ENCODE data around the gene FAM114A1.
"Not testable (repeated sequence)": the region's sequence is repeated elsewhere in the genome, so short reads cannot be mapped to it uniquely, and the experiment has no call there.

The FAM114A1 gene

GRCh38 chr4:38931125-38931524 is 63.5 kb downstream of the FAM114A1 start:
- DNase-seq (ENCODE audit: low read depth in 2 of 2): no peak

- no peak for DNase-seq (ENCODE audit: low read depth in 2 of 2)
Measured at GRCh38 chr4:38935391-38936073, 67.9 kb downstream of the FAM114A1 start.

- DNase-seq (ENCODE audit: low read depth in 2 of 2): no peak
Measured at GRCh38 chr4:38939165-38939564, 71.6 kb downstream of the FAM114A1 start.

- DNase-seq (ENCODE audit: low read depth in 2 of 2): no peak
Measured at GRCh38 chr4:38940476-38940875, 72.9 kb downstream of the FAM114A1 start.

- not testable (repeated sequence) for DNase-seq (ENCODE audit: low read depth in 2 of 2)
Measured at GRCh38 chr4:38941906-38942305, 74.3 kb downstream of the FAM114A1 start.

- DNase-seq (ENCODE audit: low read depth in 2 of 2): no peak
Measured at GRCh38 chr4:38943343-38943742, 75.7 kb downstream of the FAM114A1 start.

GRCh38 chr4:38944440-38944839 is 76.8 kb downstream of the FAM114A1 start:
- no peak for DNase-seq (ENCODE audit: low read depth in 2 of 2)

- DNase-seq (ENCODE audit: low read depth in 2 of 2): no peak
Measured at GRCh38 chr4:38946919-38947318, 79.3 kb downstream of the FAM114A1 start.

GRCh38 chr4:38948551-38948950 is 80.9 kb downstream of the FAM114A1 start:
- DNase-seq (ENCODE audit: low read depth in 2 of 2): no peak

- DNase-seq (ENCODE audit: low read depth in 2 of 2): no peak
Measured at GRCh38 chr4:38949411-38950051, 81.9 kb downstream of the FAM114A1 start.

GRCh38 chr4:38950159-38950558 is 82.6 kb downstream of the FAM114A1 start:
- DNase-seq (ENCODE audit: low read depth in 2 of 2): no peak

GRCh38 chr4:38950734-38951133 is 83.1 kb downstream of the FAM114A1 start:
- DNase-seq (ENCODE audit: low read depth in 2 of 2): no peak

GRCh38 chr4:38951598-38951997 is 84.0 kb downstream of the FAM114A1 start:
- no peak for DNase-seq (ENCODE audit: low read depth in 2 of 2)

GRCh38 chr4:38952017-38952416 is 84.4 kb downstream of the FAM114A1 start:
- no peak for DNase-seq (ENCODE audit: low read depth in 2 of 2)

GRCh38 chr4:38954727-38955126 is 87.1 kb downstream of the FAM114A1 start:
- DNase-seq (ENCODE audit: low read depth in 2 of 2): no peak

- no peak for DNase-seq (ENCODE audit: low read depth in 2 of 2)
Measured at GRCh38 chr4:38955957-38956356, 88.4 kb downstream of the FAM114A1 start.

GRCh38 chr4:38957261-38957815 is 89.7 kb downstream of the FAM114A1 start:
- no peak for DNase-seq (ENCODE audit: low read depth in 2 of 2)

- DNase-seq (ENCODE audit: low read depth in 2 of 2): no peak
Measured at GRCh38 chr4:38957893-38958292, 90.3 kb downstream of the FAM114A1 start.

- DNase-seq (ENCODE audit: low read depth in 2 of 2): no peak
Measured at GRCh38 chr4:38958453-38959190, 91.0 kb downstream of the FAM114A1 start.

- DNase-seq (ENCODE audit: low read depth in 2 of 2): not testable (repeated sequence)
Measured at GRCh38 chr4:38959248-38959647, 91.6 kb downstream of the FAM114A1 start.

GRCh38 chr4:38964942-38965775 is 97.6 kb downstream of the FAM114A1 start:
- no peak for DNase-seq (ENCODE audit: low read depth in 2 of 2)

GRCh38 chr4:38965866-38966265 is 98.3 kb downstream of the FAM114A1 start:
- no peak for DNase-seq (ENCODE audit: low read depth in 2 of 2)
